RKO (cell line): ENCODE results near the gene USP47.

ENCODE experiments used
- DNase-seq: peaks from one replicate; pipeline ENCODE4 v3.0.0-alpha.2; 2016; ENCODE audit warnings: low spot score

USP47 gene

DNA sequence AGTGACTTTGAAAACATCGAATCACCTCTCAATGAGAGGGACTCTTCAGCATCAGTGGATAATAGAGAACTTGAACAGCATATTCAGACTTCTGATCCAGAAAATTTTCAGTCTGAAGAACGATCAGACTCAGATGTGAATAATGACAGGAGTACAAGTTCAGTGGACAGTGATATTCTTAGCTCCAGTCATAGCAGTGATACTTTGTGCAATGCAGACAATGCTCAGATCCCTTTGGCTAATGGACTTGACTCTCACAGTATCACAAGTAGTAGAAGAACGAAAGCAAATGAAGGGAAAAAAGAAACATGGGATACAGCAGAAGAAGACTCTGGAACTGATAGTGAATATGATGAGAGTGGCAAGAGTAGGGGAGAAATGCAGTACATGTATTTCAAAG, 100.9 kb downstream of the USP47 start:
- no peak for DNase-seq

DNA sequence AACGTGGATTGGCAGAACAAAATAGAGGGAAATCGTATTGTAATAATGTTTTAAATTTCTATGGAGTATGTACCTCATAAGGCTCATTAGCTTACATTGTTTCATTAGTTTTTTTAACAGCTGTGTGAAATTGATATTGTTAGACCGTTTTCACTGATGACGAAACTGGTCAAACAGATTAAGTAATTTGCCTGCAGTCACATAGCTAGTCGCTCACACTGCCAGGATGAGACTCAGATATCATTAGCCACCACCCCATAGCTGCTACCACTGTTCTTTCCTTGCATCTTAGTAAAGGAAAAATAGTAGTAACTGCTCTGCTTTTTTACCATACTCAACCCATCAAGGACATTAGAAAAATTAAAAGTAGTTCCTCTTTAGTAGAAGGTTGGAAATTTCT, 102.7 kb downstream of the USP47 start:
- DNase-seq: no peak

DNA sequence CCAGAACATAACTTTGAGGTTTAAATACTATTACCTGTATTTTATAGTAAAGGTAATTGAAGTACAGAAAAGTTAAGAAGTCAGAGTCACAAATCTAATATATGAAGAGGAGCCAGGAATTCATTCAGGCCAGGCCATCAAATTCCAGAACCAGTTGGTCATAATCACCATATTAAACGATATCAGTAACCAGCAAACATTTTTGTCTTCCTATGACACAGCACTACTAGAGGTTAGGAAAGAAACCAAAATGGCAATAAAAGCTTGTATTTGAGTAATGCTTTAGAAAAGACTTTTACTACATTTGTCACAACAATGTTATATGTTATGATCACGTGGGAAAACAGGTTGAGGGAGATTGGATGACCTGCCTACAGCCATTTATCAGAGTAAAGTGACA, 104.4 kb downstream of the USP47 start:
- DNase-seq: no peak

DNA sequence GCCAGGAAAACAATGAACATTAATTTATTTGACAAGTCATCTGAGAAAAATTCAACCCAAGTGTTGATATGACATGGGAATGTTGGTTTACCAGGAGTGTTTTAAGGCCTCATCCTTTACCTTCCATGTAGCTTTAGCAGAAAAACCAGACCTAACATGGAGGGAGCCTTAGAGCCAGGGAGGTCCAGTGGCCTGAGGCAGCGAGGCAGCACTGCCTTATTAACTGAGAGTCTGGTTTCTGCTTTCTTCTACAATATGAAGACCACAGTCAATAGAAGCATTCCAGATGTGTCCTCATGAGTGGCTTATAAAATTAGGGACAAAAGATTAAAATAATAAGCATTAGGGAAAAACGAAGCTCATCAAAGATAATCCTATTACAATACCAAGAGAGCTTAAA, 105.1 kb downstream of the USP47 start:
- DNase-seq: no peak

DNA sequence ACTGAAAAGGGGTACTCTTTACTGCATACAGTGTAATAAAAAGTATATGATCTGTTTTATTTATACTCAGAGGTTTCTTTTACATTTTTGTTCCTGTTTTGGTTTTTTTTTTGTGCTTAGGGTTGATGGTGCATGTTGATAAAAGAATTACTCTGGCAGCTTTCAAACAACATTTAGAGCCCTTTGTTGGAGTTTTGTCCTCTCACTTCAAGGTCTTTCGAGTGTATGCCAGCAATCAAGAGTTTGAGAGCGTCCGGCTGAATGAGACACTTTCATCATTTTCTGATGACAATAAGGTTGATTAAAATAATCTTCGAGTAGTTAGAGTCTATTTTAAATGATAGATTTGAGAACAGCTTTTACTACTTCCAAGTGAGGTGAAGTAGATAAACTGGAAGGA, 106.1 kb downstream of the USP47 start:
- DNase-seq: no peak

DNA sequence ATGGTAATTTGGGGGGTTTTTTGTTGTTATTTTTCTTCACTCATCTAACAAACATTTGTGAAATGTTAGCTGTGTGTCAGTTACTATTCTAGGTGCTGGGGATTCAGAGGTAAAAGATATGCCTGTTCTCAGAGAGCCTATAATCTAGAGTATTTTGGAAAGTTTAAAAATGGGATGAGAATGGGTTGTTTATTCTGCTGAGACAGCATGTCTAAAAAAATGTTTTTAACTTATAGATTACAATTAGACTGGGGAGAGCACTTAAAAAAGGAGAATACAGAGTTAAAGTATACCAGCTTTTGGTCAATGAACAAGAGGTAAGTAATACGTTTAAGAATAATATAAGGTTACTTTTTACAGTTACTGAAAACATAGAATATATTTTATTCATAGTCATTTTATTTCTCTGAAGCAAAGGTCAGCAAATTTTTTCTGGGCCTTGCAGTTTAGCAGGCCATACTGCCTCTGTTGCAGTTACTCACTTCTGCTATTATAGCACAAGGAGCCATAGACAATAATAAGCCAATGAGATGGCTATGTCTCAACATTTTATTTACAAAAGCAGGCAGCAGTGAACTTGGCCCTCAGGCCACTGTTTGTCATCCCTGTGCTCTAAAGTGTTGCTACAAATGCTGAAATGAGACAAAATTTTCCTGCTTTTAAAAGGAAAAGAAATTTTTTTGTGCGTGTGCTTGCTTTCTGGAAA, 106.6 kb downstream of the USP47 start:
- no peak for DNase-seq

DNA sequence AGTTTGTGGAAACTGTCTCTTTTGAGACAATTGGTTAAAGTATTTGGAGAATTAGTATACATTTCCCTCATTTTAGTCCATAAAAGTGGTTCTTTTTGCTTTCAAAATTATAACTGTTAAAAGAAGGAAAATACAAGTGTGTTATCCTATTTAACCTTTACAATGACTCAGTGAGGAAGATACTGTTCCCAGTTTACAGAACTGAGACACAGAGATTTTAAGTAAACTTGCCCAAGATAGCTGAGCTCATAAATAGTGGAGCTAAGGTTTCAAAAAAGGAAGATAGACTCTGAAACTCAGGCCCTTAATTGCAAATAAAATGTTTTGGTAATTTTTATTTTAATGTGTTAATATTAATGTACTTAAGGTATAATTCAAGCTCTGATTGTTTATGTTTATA, 107.7 kb downstream of the USP47 start:
- DNase-seq: no peak

DNA sequence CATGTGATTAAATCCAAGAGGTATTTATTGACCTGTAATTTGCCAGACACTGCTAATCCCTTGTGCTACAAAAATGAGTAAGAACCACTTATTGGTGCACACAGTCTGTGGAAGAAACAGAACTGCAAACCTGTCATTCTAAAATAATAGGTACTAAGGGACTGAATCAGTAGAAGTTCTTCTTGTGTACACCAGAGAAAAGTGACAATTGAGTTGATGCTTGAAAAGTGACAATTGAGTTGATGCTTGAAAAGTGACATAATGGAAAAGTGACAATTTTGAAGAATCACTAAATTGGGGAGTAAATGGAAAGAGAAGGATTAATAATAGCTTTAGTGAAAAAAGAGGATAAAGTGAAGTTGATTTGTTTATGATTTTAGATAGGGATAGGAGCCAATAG, 110.3 kb downstream of the USP47 start:
- no peak for DNase-seq

DNA sequence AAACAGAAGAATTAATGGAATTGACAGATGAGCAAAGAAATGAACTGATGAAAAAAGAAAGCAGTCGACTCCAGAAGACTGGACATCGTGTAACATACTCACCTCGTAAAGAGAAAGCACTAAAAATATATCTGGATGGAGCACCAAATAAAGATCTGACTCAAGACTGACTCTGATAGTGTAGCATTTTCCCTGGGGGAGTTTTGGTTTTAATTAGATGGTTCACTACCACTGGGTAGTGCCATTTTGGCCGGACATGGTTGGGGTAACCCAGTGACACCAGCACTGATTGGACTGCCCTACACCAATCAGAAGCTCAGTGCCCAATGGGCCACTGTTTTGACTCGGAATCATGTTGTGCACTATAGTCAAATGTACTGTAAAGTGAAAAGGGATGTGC, 114.2 kb downstream of the USP47 start:
- DNase-seq: no peak

DNA sequence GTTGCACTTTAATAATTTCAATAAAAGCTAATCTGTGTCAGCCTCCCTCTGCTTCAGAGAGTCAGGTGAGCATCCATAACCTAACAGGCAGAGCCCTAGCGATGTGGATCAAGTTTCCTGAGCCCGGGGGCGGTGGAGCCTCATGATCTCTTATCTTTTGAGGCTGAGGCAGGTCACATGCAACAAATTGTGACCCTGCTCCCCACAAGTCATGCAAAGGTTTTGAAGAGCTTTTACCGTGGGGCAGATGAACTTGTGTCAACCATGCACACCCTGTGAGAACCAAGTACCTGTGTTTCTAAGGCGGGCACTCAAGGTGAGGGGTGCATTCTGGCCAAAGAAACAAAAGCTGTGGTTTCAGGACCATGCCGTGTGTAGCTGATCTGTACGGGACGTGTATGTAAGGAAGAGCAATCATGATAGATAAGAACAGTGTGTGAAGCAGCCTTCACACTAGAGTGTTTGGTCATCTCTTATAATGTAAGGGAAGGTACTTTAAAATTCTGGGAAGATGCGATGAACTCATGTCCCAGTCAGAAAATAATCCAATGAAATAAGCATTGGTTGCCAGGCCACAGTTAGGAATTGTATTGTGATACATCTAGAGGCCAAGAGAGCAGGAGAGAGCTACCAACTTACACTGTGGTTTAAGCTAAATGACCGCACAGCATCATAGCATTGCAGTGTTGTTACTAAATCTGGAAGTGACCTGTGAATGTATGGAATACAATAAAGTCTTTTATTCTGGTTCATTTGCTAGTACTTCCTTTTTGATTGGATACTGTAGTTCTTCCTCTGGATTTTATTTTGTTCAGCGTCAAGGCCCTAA, 116.8 kb downstream of the USP47 start:
- no peak for DNase-seq

DNA sequence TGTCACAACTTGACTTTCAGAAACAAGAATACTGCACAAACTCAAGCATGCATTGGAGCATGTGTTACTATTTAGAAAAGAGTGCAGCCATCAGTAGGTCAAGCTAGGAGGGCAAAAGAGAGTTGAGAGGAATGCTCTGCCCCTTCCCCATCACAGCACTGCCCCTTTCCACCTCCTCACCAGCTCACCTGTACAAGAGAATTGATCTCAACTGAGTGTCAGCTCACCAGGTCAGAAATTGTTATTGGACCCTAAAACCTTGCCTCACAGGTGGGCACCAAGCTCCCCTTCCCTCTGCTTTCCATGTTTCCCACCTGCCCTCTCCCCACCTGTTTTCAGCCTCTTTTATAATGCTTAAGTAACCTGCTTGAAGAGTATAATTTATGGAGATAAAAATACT, 117.8 kb downstream of the USP47 start:
- DNase-seq: no peak

DNA sequence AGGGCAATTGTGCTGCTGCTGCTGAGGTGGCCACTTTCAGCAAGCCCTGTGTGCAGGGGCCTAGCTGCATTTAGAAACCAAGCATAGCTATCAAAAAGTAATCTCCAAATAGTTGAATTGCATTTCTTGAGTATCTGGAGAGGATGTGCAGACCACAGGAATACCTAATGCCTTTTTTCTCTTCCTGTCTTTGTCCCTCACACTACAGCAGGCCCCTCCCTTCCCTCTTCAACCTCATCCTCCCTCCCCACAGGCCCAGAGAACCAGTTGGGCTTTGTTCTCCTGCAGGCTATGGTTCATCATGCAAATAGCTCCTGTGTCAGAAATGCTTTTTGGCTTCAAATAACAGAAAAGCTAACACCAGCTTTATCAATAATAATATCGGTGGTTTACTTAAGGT, 118.9 kb downstream of the USP47 start:
- DNase-seq: no peak

DNA sequence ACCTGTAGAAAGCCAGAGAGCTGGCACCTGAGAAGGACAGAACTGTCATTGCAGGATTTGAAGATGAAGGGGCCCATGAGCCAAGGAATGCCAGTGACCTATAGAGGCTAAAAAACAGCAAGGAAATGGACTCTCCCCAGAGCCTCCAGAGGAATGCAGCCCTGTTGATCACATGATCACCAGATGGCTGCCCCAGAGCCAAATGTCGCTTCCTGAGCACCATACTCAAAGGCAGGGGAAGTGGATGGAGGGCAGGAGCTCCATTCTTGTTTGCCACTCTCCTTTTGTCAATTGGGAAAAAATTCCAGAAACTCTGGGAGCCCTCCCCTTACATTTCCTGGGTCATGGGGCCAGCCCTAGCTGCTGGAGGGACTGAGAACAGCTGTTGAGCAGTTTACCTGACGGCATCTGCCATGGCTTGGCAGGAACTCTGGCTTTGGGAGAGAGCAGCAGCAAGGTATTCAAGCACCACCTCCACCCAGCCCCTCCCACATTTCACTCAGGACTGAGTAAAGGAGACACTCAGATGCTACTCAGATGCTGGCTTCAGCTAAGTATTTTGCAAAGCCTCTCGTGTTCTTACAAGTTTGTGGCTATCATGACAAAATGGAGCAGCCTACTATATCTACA, 119.7 kb downstream of the USP47 start:
- no peak for DNase-seq

DNA sequence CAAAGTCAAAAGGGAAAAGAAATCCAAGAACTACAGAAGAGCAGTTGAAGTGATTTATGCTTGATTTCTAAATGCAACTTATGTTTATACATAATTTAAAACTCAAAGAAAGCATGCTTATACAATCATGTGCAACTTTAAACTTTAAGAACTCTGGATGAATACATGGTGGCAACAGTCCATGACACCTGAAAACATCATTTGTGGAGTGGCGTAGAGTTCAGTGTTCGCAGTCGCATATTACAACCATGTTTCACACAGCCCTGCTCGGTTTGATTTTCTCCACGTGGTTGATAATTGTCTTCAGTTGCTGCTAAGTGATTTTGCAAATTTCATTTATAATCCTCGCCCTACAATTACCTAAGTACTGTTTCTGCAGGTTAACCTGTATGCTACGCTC, 121.3 kb downstream of the USP47 start:
- DNase-seq: no peak

DNA sequence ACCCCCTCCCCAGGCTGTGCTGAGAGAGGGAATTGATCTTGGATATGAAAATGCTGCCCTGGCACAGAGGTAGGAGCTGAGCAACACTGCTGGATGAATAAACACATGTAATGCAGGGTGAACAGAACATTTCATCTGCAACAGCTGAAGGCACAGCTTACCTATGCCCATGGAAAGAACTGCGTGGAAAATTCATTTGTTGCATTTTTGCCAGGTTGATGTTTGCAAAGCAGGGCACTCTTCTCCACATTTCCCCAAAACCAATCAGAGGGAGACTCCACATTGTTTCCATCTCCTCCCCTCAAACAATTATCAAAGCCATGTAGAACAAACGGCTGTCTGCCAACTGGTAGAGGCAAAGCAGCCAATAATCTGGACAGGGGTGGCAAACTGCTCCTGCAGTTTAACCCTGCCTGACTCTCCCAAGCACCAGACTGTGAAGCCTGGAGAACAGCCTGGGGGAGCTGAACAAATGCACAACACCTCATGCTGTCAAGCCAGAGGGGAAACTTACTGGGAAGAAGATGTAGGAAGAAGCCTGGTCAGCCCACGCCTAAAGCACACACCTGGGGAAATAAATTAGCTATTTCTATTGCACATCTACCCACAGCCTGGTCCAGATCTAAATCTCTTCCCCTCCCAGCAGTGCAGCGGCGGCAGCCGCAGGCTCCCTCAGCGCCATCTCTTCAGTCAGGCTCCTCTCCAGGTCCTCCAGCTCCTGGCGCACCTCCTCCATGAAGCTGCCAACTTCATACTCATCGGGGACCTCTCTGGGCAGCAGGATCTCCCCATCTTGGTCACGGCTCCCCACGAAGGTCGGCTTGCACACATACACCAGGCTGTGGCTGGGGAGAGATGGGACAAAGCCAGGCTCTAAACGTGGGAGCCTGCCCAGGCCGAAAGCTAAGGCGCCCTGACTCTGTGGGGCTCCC, 122.3 kb downstream of the USP47 start:
- no peak for DNase-seq

DNA sequence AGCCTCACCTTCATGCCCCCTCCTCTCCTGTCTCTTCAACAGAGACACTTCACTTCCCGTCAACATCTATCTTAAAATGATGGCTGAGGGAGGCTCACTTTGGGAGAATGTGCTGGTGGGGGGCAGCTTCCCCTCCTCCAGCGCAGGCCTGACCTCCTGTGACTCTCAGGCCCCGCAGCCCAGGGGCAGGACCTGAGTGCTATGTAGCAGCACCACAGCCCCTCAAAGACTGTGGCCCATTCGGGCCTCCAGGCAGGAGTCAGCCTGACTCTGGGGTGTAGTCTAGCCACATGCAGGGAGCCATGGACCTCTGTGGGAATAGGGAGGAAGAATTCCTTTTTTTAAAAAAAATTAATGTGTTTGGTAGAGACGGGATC, 123.0 kb downstream of the USP47 start:
- DNase-seq: no peak

DNA sequence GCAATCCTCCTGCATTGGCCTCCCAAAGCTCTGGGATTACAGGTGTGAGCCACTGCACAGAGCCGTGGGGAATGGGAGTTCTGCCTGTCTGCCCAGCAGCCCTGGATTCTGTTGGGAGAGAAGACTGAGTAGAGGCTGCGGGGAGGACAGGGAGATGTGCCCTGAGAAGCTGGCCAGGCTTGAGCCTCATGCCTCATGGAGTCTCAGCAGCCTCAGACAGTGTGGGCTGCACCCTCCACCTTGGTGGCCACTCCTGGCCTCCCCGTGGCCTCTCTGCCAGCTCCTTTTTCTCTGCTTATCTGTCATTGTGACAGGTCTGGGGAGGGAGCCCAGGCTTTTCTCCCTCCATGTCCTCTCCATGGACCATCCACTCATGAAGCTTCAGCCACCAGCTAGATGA, 123.4 kb downstream of the USP47 start:
- no peak for DNase-seq

DNA sequence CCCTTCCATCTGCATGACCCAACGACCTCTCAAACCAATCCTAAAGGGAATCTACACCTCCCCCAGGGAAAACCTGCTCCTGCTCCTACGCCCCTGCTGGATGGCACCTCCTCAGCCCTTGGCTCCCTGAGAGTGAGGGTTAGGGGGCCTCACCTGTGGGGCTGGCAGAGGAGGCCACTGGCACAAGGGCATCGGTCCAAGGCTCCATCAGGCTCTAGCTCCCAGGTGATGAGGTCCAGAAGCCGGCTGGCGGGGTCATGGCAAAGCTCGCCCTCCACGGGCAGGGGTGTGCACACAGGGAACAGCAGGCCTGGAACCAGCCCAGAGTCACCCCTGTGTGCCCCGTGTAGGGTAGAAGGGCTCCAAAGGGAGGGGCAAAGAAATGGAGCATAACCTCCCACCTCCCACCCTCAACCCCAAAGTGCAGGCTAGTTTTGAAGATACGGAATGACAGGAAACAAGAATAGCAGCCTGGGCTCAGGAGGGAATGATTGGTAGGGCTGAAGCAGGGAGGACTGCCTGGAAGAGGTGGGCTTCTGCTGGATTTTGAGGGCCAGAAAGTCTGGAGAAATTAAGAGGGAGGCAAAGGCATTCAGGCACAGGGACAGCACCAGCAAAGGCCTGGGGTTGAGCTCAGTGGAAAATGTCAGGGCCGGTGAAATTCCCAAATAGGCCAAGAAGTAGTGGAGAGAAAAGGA, 124.0 kb downstream of the USP47 start:
- no peak for DNase-seq

DNA sequence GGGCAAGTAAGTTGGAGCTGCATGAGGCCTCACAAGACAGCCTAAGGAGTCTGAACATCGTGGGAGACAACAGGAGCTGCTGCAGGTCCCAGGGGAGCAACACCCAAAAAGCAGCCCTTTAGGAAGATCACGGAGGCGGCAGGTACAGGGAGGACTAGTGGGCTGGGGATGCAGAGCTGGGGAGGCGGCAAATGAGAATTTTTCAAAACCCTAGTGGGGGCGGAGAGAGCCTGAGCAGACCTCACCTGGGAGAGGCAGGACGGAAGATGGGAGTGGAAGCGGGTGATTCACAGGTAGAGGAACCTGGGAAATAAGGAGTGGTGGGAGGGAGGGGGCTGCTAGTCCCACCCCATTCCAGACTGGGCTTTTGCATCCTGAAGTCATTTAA, 124.6 kb downstream of the USP47 start:
- no peak for DNase-seq

DNA sequence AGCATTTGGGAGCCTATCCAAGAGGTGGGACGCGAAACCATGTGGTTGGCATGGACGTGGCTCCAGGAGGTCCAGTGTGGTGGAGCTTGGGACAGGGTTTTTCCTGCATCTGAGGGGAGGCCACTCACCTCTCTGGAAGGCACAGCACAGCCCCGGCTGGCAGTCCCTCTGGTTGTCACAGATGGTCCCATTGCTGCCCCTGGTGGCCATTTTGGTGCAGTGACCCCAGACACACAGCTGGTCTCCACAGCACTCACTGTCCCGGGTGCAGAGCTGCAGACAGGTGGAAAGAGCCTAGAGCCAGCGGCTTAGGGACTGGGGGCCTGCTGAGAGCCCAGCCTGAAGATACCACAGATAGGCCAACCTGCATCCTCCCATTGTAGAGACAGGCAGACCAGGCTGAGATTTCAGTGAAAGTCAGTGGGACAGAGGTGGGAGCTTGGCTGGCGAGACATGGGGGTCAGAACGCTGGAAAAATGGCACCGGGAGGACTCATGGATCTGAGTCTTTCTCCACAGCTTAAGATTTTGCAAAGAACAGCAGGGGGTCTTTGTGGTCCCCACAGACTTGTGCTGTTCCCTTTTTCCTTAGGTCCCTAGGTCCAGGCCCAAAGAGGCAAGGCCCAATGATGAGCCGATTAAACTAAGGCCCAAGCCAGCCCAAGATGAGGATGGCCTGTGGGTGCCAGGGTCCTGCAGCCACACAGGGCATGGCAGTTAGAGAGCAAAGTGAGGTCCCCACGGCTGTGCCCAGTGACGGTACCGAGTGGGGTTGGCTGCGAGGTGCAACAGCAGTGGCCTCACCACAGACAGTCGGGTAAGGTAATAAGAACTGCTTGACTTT, 125.3 kb downstream of the USP47 start:
- peak; percentile 72 for DNase-seq
